GM12872 (cell line): Measurements from ENCODE around the gene HYAL4.

ENCODE experiments used
- TF ChIP-seq, protein P1 (sequence below): IDR thresholded peaks from 3 replicates; pipeline ENCODE4 v1.5.1; 2011; ENCODE audit warnings: low read depth, mild to moderate bottlenecking, low read length, moderate library complexity; ENCODE audit not compliant: insufficient read depth

The HYAL4 gene

DNA sequence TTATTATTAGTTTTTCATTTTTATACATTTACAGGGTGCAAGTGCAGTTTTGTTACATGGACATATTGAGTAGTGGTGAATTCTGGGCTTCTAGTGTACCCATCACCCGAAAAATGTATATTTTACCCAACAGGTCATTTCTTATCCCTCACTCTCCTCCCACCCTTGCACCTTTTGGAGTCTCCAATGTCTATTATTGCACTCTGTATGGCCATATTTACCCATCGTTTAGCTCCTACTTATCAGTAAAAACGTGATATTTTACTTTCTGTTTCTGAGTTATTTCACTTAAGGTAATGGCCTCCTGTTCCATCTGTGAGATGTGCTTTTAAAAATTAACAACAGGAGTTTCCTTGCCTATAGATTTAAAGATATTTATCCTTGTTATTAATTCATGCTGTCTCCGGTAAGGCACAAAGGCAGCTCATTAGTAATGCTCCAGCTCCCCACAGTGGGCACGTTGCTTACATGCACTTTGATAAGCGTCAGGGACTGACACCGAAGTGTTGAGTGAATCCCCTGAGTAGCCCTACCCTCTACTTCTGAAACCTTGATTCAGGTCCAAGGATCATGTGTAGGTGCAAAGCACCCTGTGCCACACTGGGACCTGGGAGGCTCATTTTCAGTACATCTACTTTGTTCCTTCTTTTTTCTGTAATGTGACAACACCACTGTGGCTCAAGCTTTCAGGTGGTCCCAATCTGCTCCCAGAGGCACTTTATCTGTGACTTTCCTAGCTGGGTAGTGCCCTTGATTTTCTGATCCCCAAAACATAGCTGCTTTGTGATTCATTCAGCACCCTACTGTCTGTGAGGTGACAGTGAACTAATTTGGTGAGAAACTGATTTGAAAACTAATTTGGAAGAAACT is 27.3 kb downstream of the HYAL4 start:
- TF ChIP-seq, protein P1, sequence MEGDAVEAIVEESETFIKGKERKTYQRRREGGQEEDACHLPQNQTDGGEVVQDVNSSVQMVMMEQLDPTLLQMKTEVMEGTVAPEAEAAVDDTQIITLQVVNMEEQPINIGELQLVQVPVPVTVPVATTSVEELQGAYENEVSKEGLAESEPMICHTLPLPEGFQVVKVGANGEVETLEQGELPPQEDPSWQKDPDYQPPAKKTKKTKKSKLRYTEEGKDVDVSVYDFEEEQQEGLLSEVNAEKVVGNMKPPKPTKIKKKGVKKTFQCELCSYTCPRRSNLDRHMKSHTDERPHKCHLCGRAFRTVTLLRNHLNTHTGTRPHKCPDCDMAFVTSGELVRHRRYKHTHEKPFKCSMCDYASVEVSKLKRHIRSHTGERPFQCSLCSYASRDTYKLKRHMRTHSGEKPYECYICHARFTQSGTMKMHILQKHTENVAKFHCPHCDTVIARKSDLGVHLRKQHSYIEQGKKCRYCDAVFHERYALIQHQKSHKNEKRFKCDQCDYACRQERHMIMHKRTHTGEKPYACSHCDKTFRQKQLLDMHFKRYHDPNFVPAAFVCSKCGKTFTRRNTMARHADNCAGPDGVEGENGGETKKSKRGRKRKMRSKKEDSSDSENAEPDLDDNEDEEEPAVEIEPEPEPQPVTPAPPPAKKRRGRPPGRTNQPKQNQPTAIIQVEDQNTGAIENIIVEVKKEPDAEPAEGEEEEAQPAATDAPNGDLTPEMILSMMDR = peak; percentile 57

DNA sequence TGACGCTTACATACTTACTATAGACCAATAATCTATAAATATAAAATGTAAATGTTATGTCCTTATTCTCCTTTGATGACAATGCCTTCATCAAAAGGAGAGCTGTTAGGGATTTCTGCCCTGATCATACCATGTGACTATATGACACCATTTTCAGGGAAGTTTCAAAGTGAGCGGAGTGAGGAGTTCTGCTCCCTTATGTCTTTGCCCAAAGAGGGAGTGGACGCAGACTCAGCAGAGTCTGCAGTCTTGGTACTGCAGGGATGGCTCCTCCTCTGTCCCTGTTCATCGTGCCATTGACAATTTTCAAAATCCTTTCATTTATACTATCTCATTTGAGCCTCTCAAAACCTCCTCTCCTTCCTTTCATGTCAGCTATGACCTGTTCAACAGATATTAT is 27.9 kb downstream of the HYAL4 start:
- TF ChIP-seq, protein P1 = no peak

DNA sequence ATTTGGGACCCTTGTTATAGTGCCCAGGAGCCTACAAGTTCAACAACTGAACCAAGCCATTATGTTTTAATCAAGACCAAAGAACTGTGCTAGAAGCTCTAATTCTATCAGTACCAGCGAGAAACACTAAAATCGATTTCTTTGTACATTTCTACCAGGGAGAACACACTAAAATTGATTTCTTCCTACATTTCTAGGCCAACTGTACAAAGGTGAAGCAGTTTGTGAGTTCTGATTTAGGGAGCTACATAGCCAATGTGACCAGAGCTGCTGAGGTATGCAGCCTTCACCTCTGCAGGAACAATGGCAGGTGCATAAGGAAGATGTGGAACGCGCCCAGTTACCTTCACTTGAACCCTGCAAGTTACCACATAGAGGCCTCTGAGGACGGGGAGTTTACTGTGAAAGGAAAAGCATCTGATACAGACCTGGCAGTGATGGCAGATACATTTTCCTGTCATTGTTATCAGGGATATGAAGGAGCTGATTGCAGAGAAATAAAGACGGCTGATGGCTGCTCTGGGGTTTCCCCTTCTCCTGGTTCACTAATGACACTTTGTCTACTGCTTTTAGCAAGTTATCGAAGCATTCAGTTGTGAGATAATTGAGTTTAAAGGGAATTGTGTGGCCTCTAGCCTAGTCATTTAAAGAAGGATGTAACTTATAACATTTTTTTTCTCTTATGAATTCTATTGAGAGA is 31.7 kb downstream of the HYAL4 start:
- TF ChIP-seq, protein P1 = no peak

DNA sequence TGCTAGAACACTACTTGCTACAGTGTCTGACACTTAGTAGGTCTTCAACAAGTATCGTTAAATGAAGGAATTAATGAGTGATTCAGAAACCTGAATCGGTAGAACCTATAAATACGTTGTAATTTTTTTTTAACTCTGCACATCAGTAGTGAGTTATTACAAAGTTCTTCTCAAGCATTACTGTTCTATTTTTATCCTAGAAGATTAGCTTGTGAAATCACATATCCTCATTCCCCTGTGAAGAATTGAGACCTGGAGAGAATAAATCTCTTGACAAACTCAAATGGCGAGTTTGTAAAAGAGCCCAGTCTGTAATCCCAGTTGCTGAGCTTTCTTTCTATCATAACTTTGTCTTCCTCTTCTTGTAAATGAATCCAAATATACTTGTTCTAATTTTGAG is 34.7 kb downstream of the HYAL4 start:
- TF ChIP-seq, protein P1 = no peak

DNA sequence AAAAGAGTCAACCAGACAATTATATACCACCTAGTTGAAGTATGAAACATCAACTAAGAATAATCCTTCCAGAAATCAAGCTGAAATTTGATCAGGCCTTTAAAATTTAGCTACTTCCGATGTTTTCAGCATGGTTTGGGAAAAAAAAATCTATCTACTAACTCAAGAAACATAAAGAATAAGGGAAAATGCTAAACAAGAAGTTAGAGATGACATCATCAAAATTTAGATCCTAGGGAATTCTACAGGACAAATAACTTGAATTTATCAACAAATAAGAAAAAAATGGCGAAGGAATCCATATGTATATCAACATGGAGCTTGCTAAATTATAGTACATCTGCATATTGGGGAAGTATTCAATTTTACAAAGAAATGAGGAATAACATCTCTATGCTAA is 36.3 kb downstream of the HYAL4 start:
- TF ChIP-seq, protein P1 = no peak

DNA sequence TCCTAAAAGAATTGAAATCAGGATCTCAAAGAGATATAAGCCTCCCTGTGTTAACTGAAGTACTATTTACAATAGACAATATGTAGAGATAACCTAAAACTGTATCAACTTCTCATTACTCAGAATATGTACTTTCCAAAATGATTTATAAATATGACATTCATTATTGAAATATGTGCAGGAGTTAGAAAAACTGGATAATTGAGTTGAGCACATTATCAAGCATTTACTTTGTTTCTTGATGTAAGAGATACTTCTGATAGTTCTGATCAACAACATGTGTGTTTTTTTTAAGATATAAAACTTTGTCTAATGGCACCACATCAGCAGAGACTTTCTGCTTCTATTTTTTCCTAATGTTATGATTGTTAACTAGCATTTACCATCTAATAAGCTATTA is 38.2 kb downstream of the HYAL4 start:
- TF ChIP-seq, protein P1 = no peak

DNA sequence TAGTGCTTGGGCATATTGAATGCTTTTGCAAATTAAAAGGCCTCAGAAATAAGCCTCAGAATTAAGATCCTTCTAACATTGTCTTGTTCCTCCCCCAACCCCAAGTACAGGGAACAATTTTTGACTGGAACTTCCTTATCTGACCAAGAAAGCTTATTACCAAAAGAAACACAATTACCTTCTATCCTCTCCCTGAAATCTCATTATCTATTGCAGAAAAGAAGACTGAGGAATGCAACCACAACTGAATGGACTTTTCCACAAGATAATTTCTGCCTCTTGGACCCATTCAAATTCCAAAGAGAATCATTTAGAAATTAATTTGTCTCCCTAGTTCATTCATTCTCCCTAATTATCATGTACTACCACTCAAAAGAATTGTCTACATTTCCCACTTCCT is 43.2 kb downstream of the HYAL4 start:
- TF ChIP-seq, protein P1 = no peak
